ENCODE data around the gene ACSL5. TPM values are rescaled to one million over a fixed set of nuclear protein-coding genes. Genes with fewer than 3 reads are reported as not detected.

ACSL5 gene
- total RNA-seq, 2 donors from 2014 or later = 14.5 to 19.7 TPM

GRCh38 chr10:112348759-112349158, 25.2 kb upstream of the ACSL5 start:
- WGBS = 90% methylated on average over 1 of the region's 1 CpG
- TF ChIP-seq CTCF (IDR thresholded peaks at IDR 0.05) (no peak), POLR2A (IDR thresholded peaks at IDR 0.05) (no peak), POLR2AphosphoS5 (IDR thresholded peaks at IDR 0.05) (no peak)
- Histone ChIP-seq H3K27ac (no peak overlapping the region), H3K4me1 (replicated peaks) (no peaks in the 10 kb centered on the region), H3K9me3 (no peaks in the 10 kb centered on the region), H3K27me3 (replicated peaks; ENCODE audit: insufficient read depth) (no peaks in the 10 kb centered on the region), H3K36me3 (no peaks in the 10 kb centered on the region), H3K4me3 (no peak overlapping the region)
- intact Hi-C loops (cut with DNase I) = no loop called here
- no peak for DNase-seq (ENCODE audit: low spot score)

- no peaks in the 10 kb centered on the region for H3K9me3 ChIP-seq
- 94% methylated on average over 17 of the region's 46 CpGs for WGBS
- no peak for DNase-seq (ENCODE audit: low spot score)
- H3K4me1 ChIP-seq (replicated peaks) = no peaks in the 10 kb centered on the region
- TF ChIP-seq POLR2A (IDR thresholded peaks at IDR 0.05) = no peak
- no peak for TF ChIP-seq POLR2AphosphoS5 (IDR thresholded peaks at IDR 0.05)
- TF ChIP-seq CTCF (IDR thresholded peaks at IDR 0.05) = no peak
- no peaks in the 10 kb centered on the region for H3K27me3 ChIP-seq (replicated peaks; ENCODE audit: insufficient read depth)
- no peak overlapping the region for H3K27ac ChIP-seq
- H3K4me3 ChIP-seq = no peak overlapping the region
- no peaks in the 10 kb centered on the region for H3K36me3 ChIP-seq
- intact Hi-C loops (cut with DNase I) = no loop called here
These were observed 24.3 kb upstream of the ACSL5 start for GRCh38 chr10:112349521-112350085.

- TF ChIP-seq CTCF (IDR thresholded peaks at IDR 0.05) (no peak), POLR2AphosphoS5 (IDR thresholded peaks at IDR 0.05) (no peak), POLR2A (IDR thresholded peaks at IDR 0.05) (no peak)
- Histone ChIP-seq H3K4me3 (no peak overlapping the region), H3K27me3 (replicated peaks; ENCODE audit: insufficient read depth) (no peaks in the 10 kb centered on the region), H3K27ac (no peak overlapping the region), H3K36me3 (no peaks in the 10 kb centered on the region), H3K4me1 (replicated peaks) (no peaks in the 10 kb centered on the region), H3K9me3 (no peaks in the 10 kb centered on the region)
- WGBS = 88% methylated on average over 8 of the region's 8 CpGs
- intact Hi-C loops (cut with DNase I) = no loop called here
- no peak for DNase-seq (ENCODE audit: low spot score)
These were observed 22.8 kb upstream of the ACSL5 start for GRCh38 chr10:112351146-112351545.

- intact Hi-C loops (cut with DNase I) = no loop called here
These were observed 21.9 kb upstream of the ACSL5 start for GRCh38 chr10:112352044-112352443.

More at GRCh38 chr10:112352044-112352443, 21.9 kb upstream of the ACSL5 start:
- H3K27ac ChIP-seq = no peak overlapping the region
- no peak for DNase-seq (ENCODE audit: low spot score)
- no peaks in the 10 kb centered on the region for H3K36me3 ChIP-seq
- H3K4me1 ChIP-seq (replicated peaks) = no peaks in the 10 kb centered on the region
- no peaks in the 10 kb centered on the region for H3K9me3 ChIP-seq
- no peaks in the 10 kb centered on the region for H3K27me3 ChIP-seq (replicated peaks; ENCODE audit: insufficient read depth)
- no peak for TF ChIP-seq POLR2AphosphoS5 (IDR thresholded peaks at IDR 0.05)
- TF ChIP-seq CTCF (IDR thresholded peaks at IDR 0.05) = no peak
- no peak for TF ChIP-seq POLR2A (IDR thresholded peaks at IDR 0.05)
- no peak overlapping the region for H3K4me3 ChIP-seq
- WGBS = 89% methylated on average over 3 of the region's 3 CpGs

All from prostate gland (tissue), 2 donors.